Medulla oblongata (tissue), 1 donor: Measurements from ENCODE around the gene GRK2.
A peak's percentile ranks its signal among the peaks of the same experiment; 100 is the strongest.
"Not testable (repeated sequence)": the region's sequence is repeated elsewhere in the genome, so short reads cannot be mapped to it uniquely, and the experiment has no call there.

Source experiments
- DNase-seq: peaks from one replicate; pipeline ENCODE4 v3.0.0-alpha.2; 2015; ENCODE audit errors: extremely low spot score

Gene GRK2

GRCh38 chr11:67266449-67267187, at the start of gene GRK2:
TSS of gene GRK2 (plus strand) at chr11:67266473. CDS start at chr11:67266700, 227 bp downstream.
- no peak for DNase-seq

GRCh38 chr11:67227726-67228125, 38.5 kb upstream of the GRK2 start:
- no peak for DNase-seq

GRCh38 chr11:67230406-67230805, 35.9 kb upstream of the GRK2 start:
- no peak for DNase-seq

GRCh38 chr11:67230886-67231285, 35.4 kb upstream of the GRK2 start:
- DNase-seq, result no peak

GRCh38 chr11:67233584-67234190, 32.6 kb upstream of the GRK2 start:
- DNase-seq, result no peak

GRCh38 chr11:67234571-67234970, 31.7 kb upstream of the GRK2 start:
- not testable (repeated sequence) for DNase-seq

GRCh38 chr11:67237574-67237973, 28.7 kb upstream of the GRK2 start:
- no peak for DNase-seq

GRCh38 chr11:67238894-67239782, 27.1 kb upstream of the GRK2 start:
- DNase-seq, result peak; percentile 17

- peak; percentile 98 for DNase-seq
Observed at GRCh38 chr11:67239783-67240575, 26.3 kb upstream of the GRK2 start.

GRCh38 chr11:67240576-67241389, 25.5 kb upstream of the GRK2 start:
- DNase-seq, result peak; percentile 67

GRCh38 chr11:67242548-67242947, 23.7 kb upstream of the GRK2 start:
- no peak for DNase-seq

- DNase-seq, result no peak
Observed at GRCh38 chr11:67243051-67243450, 23.2 kb upstream of the GRK2 start.

GRCh38 chr11:67245046-67245445, 21.2 kb upstream of the GRK2 start:
- DNase-seq, result no peak

GRCh38 chr11:67247946-67248550, 18.2 kb upstream of the GRK2 start:
- DNase-seq, result no peak

GRCh38 chr11:67248653-67249052, 17.6 kb upstream of the GRK2 start:
- DNase-seq, result no peak

- no peak for DNase-seq
Observed at GRCh38 chr11:67250059-67251043, 15.9 kb upstream of the GRK2 start.

- DNase-seq, result no peak
Observed at GRCh38 chr11:67251841-67252240, 14.4 kb upstream of the GRK2 start.

- peak; percentile 88 for DNase-seq
Observed at GRCh38 chr11:67252831-67253239, 13.4 kb upstream of the GRK2 start.
